ENCODE data around the gene NLGN3.
"Not testable (repeated sequence)": the region's sequence is repeated elsewhere in the genome, so short reads cannot be mapped to it uniquely, and the experiment has no call there.

NLGN3 gene

DNA sequence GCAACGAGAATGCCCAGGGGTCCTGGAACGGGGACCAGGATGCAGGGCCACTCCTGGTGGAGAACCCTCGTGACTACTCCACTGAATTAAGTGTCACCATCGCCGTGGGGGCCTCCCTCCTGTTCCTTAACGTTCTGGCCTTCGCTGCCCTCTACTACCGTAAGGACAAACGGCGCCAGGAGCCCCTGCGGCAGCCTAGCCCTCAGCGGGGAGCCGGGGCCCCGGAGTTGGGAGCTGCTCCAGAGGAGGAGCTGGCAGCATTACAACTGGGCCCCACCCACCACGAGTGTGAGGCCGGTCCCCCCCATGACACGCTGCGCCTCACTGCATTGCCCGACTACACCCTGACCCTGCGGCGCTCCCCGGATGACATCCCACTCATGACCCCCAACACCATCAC lies 24.9 kb downstream of the NLGN3 start:
- no peak for DNase-seq (ENCODE audit: low read depth in 2 of 2)

DNA sequence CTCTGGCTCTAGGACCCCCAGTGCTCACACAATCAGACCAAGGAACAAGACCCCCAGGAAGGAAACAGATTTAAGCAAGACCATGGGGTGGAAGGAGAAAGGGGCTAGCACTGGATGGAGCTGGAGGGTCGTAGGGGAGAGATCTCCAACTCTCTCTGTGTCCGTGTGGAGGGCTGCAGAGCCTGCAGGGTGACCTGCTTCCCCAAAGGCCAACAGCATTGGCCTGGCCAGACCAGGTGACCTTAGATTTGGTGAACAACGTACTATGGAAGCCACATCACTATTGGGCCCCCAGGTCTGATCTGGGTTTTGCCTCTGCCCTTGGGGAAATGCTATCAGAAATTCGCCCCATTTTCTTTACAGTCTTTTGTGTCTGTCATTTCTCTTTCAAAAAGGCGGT lies 26.0 kb downstream of the NLGN3 start:
- no peak for DNase-seq (ENCODE audit: low read depth in 2 of 2)

DNA sequence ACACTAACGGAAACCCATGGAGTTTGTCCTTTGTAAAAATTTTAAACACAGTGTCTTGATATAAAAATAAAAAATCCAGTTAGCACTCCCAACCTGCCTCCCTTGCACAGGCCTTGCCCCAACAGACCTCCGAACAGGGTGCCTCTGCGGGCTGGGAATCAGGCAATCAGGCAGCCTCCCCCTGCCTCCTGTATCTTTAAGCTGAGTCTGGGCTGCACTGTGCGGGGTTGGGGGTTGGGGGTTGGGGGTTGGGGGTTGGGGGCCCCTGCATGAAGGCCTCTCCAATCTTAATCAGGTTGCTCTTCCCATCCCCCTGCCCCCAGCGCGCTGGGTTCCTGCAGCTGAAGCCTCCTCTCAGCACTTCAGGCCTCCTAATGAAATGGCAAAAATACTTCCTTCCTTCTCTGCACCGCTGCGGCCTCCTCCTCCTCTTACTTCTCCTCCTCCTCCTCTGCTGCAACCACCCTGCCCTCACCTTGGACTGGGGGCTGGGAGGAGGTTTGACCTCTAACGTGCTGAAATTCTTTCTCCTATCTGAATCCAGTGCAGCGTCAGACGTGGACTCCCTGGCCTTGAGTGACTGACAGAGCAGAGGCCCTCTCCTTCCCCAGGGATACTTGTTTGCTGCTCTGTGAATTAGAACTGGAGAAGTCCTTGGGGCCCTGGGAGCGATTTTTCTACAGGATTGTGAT lies 26.6 kb downstream of the NLGN3 start:
- DNase-seq (ENCODE audit: low read depth in 2 of 2) = no peak

DNA sequence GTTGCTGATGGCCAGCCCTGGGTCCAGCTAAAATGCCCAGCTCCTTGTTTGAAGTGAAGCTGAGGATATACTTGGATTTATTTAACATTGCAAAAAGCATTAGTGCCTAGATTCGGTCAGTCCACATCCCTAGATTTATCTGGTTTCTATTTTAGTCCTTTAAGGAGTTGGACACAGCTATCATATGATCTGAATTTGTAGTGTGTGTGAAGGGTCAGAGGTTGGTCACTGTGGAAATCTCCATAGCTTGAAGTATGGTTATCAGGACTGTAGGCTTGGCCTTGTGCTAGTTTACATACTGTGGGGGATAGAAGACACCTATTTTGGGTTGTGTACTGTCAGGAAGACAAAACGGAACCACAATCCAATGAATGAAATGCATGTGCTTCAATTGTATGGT lies 28.8 kb downstream of the NLGN3 start:
- no peak for DNase-seq (ENCODE audit: low read depth in 2 of 2)

DNA sequence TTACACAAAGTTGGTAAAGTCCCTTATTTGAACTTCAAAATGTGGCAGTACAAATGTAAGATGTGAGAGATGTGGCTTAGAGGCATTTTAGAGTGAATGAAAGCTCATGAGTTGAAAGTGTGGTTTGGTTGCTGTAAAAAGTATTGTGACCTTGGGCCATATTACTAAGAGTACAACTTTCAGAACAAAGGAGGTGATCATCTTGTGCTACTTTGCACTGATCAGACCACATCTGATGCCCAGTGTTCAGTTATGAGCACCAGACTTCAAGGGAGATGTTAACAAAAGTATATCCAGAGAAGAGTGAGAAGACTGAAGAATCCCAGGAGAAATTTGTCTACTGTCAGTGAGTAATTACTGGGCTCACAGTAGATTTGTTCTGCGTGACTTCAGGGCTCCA lies 30.2 kb downstream of the NLGN3 start:
- no peak for DNase-seq (ENCODE audit: low read depth in 2 of 2)

DNA sequence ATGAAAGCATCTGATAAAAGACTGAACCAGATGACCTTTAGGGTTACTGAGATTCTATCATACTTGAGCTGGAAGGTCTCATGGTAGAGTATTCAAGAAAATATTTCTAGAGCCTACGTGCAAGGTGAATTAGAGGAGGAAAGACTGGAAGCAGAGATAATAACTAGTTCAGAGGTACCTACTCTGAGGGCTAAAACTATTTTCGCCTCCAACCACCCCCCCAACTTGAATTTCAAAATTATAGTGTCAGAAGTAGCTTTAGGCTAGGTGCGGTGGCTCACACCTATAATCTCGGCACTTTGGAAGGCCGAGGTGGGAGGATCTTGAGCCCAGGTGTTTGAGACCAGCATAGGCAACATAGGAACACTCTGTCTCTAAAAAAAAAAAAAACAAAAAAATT lies 30.9 kb downstream of the NLGN3 start:
- DNase-seq (ENCODE audit: low read depth in 2 of 2) = no peak

DNA sequence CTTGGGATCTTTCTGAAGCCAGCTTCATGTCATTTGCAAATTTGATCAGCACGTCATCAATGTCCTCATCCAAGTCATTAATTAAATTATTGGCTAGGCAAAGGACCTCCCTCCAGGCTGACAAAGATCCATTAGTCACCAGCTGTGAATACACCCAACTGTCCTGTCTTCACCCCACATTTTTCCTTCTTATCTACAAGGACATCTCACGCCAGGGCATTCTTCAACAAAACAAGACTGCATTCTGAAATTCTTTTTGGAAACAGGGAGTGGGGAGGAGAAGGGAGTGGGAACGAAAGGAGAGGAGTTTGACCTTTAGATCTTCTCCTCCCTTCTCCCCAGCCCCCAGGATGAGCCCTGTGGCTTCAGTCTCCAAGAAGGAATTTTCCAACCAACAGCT lies 32.7 kb downstream of the NLGN3 start:
- no peak for DNase-seq (ENCODE audit: low read depth in 2 of 2)

DNA sequence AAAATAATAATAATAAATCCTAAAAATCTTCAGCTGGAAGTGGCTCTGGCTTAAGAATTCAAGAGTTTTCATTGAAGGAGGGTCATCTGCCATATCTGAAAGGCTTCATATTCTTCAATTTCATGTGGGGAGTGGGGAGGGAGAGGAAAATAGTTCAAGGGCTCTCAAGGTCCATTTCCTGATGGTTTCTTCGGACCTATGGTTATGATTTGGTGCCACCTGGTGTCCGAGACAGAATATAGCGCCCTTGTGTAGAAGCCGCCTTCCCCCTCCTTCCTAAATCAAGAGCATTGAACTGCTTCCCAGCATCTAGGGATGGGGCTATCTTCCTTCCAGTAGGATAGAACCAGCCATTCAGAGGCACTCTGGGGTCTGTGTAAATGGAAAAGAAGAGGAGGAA lies 34.3 kb downstream of the NLGN3 start:
- DNase-seq (ENCODE audit: low read depth in 2 of 2) = no peak

DNA sequence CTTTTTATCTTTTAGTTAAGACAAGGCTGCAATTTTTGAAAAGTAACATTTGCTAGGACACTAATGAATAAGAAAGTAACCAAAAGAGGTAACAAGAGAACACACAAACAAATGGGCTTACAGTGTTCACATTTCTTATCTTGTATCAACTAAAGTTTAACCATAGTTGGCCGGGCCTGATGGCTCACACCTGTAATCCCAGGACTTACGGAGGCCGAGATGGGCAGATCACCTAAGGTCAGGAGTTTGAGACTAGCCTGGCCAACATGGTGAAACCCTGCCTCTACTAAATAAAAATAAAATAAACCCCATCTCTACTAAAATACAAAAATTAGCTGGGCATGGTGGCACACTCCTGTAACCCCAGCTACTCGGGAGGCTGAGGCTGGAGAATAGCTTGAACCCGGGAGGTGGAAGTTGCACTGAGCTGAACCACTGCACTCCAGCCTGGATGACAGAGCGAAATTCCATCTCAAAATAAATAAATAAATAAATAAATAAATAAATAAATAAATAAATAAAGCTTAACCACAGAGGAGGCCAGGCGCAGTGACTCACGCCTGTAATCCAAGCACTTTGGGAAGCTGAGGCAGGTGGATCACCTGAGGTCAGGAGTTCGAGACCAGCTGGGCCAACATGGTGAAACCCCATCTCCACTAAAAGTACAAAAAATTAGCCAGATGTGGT lies 36.1 kb downstream of the NLGN3 start:
- not testable (repeated sequence) for DNase-seq (ENCODE audit: low read depth in 2 of 2)

DNA sequence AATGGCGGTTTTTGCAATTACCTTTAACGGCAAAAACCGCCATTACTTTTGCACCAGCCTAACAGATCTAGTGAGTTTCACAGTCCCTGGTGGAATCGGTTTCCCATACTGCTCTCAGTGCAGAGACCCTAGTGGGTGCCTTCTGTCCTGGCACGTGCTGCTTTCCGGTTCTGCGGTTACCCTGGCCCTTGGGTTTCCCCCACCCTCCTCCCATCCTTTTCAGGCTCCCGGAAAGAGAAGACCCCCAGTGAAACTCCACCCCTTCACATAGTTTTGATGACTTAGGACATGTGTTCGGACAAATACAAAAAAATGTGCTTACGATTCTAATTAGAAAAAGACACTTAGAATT lies 36.9 kb downstream of the NLGN3 start:
- DNase-seq (ENCODE audit: low read depth in 2 of 2) = peak; percentile 15 to 32

DNA sequence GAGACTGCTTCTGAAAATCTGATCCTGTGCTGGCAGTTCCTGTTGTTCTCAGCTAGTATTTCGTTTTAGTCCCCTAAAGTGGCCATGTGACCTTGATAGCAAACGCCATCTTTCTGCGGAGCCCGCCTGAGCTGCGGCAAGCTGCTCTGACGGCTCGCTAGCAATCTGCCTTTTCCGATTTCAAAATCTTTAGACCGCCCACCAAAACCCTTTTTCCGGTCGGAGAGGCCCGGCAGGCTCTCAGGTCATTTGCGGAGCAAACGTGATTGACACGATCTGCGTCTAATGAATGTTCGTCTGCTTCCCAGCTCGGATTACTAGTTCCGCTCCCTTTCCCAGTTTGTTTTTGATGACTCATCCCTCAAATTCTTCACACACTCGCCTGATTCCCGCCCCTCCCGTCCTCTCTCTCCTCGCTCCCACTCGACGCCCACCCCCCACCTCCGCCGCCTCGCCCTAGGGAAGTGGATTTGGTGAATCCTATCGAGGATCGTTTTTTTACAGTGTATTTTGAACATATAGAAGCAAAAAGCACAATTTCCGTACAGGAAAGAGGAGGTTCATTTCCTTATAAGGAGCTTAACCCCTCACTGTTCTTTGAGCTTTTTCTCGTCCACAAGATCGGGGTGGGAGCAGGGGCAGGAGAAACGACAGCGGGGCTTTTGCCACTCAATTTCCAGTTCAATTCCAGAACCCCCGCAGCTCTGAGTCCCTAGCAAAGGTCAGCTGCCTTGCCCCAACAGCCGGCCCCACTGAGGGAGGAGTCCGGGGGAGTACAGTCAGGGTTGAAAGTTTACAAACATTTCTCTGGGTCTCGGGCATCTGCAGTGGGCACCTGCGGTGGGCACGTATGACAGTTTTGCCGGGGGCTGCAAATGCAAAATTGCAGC lies 37.5 kb downstream of the NLGN3 start:
- DNase-seq (ENCODE audit: low read depth in 2 of 2) = peak; percentile 60 to 68

DNA sequence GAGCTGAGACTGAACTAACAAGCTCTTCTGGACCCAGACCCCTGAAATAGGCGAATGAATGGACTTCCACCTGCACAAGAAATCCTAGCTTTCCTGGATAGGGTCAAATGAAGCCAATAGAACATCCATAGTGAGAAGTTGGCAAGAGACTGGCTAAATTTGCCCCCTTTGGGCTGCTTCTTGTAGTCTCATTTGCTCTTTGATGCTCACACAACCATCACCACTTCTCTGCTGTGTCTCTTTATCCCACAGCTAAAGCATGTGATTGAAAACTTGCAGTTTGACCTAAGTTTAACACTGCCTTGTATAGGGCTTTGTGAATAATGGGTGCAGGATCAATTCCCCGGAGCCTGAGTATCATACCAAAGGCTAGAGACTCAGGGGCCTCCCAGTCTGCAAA lies 38.2 kb downstream of the NLGN3 start:
- no peak for DNase-seq (ENCODE audit: low read depth in 2 of 2)

DNA sequence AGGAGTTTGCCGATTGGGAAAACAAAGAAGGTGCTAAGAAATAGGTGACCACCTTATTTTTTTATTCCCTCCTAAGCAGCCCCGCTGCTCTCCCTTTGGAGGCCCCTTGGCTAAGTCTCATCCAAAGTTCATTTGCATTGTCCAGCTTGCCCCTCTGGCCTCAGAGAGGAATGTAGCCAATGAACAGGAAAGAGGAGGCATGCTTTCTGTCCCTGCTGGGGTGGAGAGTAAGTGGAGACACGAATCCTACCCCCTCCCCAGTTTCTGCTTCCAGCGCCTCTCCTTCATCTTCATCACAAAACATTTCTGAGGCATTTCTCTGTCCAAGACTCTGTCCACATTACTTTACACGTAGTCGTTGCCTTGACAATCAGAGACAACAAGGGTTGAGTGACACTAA lies 38.7 kb downstream of the NLGN3 start:
- DNase-seq (ENCODE audit: low read depth in 2 of 2) = no peak

DNA sequence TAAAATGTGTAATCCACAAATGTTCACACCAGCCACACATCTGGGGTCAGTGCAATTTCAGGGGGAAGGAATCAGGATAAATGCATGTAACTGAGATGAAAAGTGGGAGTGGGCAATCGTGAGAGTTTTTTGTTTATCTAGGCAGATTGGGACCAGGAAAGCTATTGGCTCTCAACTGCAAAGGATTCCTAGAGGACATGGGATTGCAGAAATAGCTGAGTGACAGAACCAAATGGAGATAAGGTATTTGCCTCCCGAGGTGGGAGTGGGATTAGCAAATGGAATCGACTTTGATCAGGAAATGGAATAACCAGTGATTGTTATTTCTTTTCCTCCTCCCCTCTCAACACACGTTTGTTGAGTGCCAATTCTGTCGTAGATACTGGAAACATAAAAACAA lies 39.5 kb downstream of the NLGN3 start:
- no peak for DNase-seq (ENCODE audit: low read depth in 2 of 2)

DNA sequence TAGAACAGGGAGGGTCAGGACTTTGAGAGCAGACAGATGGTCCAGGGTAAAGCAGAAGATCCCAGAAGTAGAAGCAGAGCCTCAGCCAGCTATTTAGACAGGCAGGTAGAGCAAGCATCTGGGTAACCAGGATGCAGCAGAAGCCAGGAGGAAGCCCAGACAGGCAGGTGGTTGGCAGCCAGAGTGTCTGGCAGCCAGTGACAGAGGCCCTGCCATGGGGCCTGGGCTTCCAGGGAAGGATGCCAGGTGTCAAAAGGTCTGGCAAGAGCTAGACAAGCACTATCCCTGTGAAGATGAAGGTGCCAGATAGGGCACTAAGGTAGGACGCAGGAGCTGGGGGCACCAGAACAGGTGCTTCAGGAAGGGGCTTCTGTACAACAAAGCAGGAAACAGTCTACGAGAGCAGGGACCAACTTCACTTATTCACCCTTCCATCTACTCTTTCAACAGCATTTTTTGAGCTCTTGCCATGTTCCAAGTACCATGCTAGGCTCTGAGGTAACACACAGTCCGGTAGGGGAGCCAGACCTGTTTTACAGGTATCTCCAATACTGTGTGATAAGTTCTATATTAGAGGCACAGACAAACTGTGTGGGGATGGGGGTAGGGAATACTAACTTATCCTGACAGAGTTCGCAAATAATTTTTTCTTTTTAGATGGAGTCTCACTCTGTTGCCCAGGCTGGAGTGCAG lies 40.3 kb downstream of the NLGN3 start:
- DNase-seq (ENCODE audit: low read depth in 2 of 2) = no peak

DNA sequence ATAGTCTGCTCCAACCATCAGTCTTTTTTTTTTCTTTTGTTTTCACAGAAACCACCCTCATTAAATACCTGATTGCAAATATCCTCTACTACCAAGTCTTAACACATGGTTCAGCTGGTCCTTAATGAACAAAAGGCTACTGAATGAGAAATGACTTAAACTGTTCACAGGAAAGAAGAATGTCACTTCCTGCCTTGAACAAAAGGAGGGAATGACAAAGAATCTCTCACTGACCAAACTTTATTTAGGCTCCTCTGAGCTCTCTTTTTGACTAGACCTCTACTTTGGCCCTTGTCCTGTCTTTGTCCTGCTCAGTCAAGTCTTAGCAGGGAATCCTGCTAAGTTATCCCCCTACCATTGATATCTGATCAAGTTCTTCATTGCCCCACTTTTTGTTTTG lies 46.6 kb downstream of the NLGN3 start:
- DNase-seq (ENCODE audit: low read depth in 2 of 2) = no peak

DNA sequence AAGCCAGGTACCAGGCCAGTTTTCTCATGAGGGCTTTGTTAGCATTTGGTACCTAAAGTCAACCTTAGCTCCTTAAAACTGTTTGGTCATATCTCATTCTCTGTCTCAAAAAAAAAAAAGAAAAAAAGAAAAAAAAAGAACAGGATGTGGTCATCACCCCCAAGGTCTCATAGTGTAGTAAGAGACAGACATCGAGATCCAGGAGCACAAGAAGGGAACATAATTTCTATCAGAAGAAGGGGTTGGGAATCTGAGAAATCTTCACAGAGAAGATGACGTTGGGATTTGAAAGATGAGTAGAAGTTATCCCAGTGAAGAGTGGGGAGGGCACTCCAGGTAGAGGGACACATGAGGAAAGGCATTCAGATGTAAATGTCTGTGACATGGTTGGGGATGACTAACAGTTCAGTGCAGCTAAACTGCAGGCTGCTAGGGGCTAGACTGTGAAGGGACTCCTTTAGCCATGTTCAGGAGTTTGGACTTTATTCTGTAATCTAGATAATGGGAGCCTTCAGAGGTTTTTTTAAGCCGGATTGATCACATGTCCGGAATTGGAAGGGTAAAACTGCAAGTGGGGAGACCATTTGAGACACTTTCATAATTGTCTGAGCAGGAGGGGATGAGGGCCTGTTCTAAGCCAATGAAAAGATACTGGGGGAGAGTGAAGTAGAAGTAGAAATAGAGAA lies 51.5 kb downstream of the NLGN3 start:
- DNase-seq (ENCODE audit: low read depth in 2 of 2) = no peak

DNA sequence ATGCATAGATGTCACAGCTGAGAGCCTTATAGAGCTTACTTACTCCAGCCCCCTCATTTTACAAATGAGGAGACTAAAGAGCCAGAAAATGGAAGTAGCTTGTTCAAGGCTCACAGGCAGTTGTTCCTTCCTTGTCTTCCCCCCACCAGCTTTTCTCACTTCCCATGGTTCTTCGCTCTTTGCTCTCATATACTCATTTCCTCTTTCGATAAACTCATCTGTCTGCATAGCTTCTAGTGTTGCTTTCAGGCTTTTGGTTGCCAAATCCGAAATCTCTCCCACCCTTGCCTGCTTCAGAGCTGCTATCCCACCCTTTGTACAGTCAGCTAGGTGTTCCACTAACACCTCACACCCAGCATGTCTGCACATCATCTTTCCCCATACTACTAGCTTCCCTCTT lies 53.4 kb downstream of the NLGN3 start:
- no peak for DNase-seq (ENCODE audit: low read depth in 2 of 2)

DNA sequence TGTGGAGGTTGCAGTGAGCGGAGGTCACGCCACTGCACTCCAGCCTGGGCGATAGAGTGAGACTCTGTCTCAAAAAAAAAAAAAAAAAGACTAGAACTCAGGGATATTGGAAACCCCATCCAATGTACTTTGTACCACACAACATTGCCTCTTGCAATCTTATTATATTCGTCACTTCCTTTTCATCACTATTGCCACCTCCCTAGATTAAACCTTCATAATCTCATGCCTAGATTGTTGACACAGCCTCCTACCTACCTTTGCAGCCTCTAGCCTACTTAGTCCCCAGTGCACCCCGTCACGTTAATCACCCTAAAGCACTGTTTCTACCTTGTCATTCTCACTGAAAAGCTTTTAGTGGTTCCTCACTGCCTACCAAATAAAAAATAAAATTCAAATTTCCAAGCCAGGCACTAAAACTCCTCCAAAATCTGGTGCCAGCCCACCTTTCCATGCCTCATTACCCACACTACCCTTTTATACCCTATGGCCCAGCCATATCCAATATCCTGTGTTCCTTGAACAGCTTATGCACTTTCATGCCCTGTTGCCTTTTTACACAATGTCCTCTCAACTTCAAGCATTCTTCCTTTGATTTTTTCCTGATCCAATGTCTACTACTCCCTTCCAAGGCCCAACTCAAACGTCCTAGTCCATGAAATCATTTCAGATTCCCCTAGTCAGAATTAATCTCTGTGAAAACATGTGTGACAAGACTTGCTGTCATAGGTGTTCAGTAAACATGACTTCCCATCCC lies 54.8 kb downstream of the NLGN3 start:
- no peak for DNase-seq (ENCODE audit: low read depth in 2 of 2)

DNA sequence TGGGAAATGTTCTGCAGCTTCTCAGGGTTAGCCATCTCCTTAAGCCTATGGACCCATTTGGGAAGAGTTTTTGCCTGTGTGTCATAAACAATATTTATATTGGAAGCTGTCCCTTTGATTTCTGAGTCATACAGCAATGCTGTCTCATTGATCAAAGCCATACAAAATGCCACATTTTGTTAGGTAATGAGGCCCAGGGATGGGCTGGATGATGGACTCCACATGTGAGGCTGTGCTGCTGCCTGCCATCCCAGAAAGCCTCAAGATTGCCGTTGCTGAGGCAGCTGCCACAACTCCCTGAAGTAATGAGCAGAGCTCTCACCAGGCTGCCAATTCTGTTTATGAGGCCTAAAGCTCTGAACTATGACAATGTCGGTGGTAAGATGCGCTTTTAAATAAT lies 66.2 kb downstream of the NLGN3 start:
- DNase-seq (ENCODE audit: low read depth in 2 of 2) = no peak

DNA sequence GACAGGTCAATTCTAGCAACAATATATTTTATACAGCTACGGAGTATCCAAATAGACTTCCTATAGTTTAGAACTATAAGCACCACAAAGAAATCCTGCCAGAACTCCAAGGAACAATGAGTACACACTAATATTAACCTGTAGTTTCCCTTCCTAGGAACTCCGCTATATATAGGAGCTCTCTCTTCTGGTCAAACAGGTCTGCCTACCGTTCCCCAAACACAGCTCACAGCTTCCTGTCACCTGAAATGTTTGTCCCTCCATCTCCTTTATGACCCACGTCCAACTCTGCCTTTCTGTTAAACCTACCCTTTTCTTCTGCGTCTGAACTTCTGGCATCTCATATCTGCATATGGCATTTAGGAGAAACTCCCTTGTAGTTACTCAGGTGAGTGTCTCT lies 67.9 kb downstream of the NLGN3 start:
- DNase-seq (ENCODE audit: low read depth in 2 of 2) = no peak
